ENCODE measurements around the gene PKNOX2. TPM values are rescaled to one million over a fixed set of nuclear protein-coding genes. Genes with fewer than 3 reads are reported as not detected.
A peak's percentile ranks its signal among the peaks of the same experiment; 100 is the strongest.

PKNOX2 gene
- total and polyA plus RNA-seq, 4 donors: 0.14 to 0.29 (median 0.24) TPM

- TF ChIP-seq NR2F2 (IDR thresholded peaks at IDR 0.05) (no peak), RXRA (IDR thresholded peaks at IDR 0.05) (peak in 1 of 2 donors; percentile 35), HNF4A (conservative IDR thresholded peaks at IDR 0.05) (peak in 1 of 2 donors; percentile 8)
- Histone ChIP-seq H3K4me3 (ENCODE audit: low read depth in 1 of 3, low read length in 3 of 3) (no peak overlapping the region), H3K36me3 (ENCODE audit: control insufficient read depth in 4 of 4, insufficient read depth in 3 of 4, low read depth in 1 of 4, low read length in 3 of 4) (no peaks in the 10 kb centered on the region), H3K27ac (ENCODE audit: low read depth in 1 of 2, low read length in 2 of 2) (no peak overlapping the region), H3K4me1 (ENCODE audit: control insufficient read depth in 4 of 4, insufficient read depth in 4 of 4, low read length in 3 of 4) (peaks cover 0 to 10% (median 5%) of the 10 kb centered on the region in 4 donors), H3K9ac (ENCODE audit: low read depth in 1 of 2, low read length in 2 of 2) (no peak overlapping the region), H3K27me3 (ENCODE audit: control insufficient read depth in 4 of 4, insufficient read depth in 4 of 4, low read length in 3 of 4) (no peaks in the 10 kb centered on the region), H3K9me3 (ENCODE audit: control insufficient read depth in 4 of 4, low read length in 3 of 4) (peaks cover 0 to 5% (median 1%) of the 10 kb centered on the region in 4 donors)
- 70% methylated on average over 5 of the region's 5 CpGs for WGBS
- DNase-seq (ENCODE audit: low spot score): no peak
Measured at GRCh38 chr11:125235071-125235471, 70.5 kb downstream of the PKNOX2 start.

DNA sequence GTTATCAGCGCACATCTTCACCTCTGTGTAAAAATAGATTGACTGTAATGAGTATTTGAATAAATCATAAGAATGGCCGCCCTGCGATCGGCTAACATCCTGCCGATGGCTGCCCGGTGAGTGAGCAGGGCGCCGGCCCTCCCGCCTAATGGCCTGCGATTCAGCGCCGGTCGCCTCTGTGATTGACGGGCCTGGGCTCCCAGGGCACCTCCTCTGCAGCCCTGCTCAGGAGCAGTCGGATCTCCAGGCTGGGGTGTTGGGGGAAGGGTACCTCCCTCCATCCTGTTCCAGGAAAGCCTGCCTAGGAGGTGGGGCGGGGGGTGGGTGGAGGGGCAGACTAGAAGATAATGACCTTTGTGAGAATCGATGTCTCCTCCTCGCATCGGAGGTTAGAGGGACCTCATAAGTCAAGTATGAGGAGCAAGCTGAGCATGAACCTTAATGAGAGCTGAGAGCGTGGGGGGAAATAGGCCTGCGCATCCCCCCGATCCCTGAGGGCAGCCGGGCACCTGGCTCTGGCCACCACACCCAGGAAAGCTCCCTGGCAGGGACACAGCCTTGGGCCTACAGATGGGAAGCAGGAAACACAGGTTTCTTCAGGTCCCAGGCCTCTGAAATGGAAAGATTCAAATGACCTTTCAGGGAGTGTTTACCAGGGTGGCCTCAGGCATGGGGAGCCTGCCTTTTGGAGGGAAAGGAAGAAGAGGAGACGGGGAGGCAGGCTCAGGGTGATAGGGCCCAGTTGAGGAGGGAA, 71.7 kb downstream of the PKNOX2 start:
- Histone ChIP-seq H3K4me3 (ENCODE audit: low read depth in 1 of 3, low read length in 3 of 3) (no peak overlapping the region), H3K27me3 (ENCODE audit: control insufficient read depth in 4 of 4, insufficient read depth in 4 of 4, low read length in 3 of 4) (no peaks in the 10 kb centered on the region), H3K4me1 (ENCODE audit: control insufficient read depth in 4 of 4, insufficient read depth in 4 of 4, low read length in 3 of 4) (peaks cover 0 to 10% (median 5%) of the 10 kb centered on the region in 4 donors), H3K27ac (ENCODE audit: low read depth in 1 of 2, low read length in 2 of 2) (no peak overlapping the region), H3K9me3 (ENCODE audit: control insufficient read depth in 4 of 4, low read length in 3 of 4) (peaks cover 0 to 5% (median 1%) of the 10 kb centered on the region in 4 donors), H3K36me3 (ENCODE audit: control insufficient read depth in 4 of 4, insufficient read depth in 3 of 4, low read depth in 1 of 4, low read length in 3 of 4) (no peaks in the 10 kb centered on the region), H3K9ac (ENCODE audit: low read depth in 1 of 2, low read length in 2 of 2) (no peak overlapping the region)
- TF ChIP-seq FOXA2 (IDR thresholded peaks at IDR 0.05): no peak
- no peak for TF ChIP-seq YY1 (IDR thresholded peaks at IDR 0.05)
- 80% methylated on average over 24 of the region's 24 CpGs for WGBS
- no peak for DNase-seq (ENCODE audit: low spot score)

GRCh38 chr11:125239585-125240560, 75.3 kb downstream of the PKNOX2 start:
- Histone ChIP-seq H3K27me3 (ENCODE audit: control insufficient read depth in 4 of 4, insufficient read depth in 4 of 4, low read length in 3 of 4) (no peaks in the 10 kb centered on the region), H3K4me3 (ENCODE audit: low read depth in 1 of 3, low read length in 3 of 3) (no peak overlapping the region), H3K4me1 (ENCODE audit: control insufficient read depth in 4 of 4, insufficient read depth in 4 of 4, low read length in 3 of 4) (peaks cover 0 to 9% (median 4%) of the 10 kb centered on the region in 4 donors), H3K36me3 (ENCODE audit: control insufficient read depth in 4 of 4, insufficient read depth in 3 of 4, low read depth in 1 of 4, low read length in 3 of 4) (no peaks in the 10 kb centered on the region), H3K9me3 (ENCODE audit: control insufficient read depth in 4 of 4, low read length in 3 of 4) (peaks cover 0 to 5% (median 1%) of the 10 kb centered on the region in 4 donors), H3K9ac (ENCODE audit: low read depth in 1 of 2, low read length in 2 of 2) (no peak overlapping the region), H3K27ac (ENCODE audit: low read depth in 1 of 2, low read length in 2 of 2) (no peak overlapping the region)
- no peak for DNase-seq (ENCODE audit: low spot score)
- 59% methylated on average over 26 of the region's 26 CpGs for WGBS
- TF ChIP-seq SP1 (IDR thresholded peaks at IDR 0.05) (no peak), EGR1 (IDR thresholded peaks at IDR 0.05; ENCODE audit: low read depth in 2 of 2) (no peak)

- H3K4me3 ChIP-seq (ENCODE audit: low read depth in 1 of 3, low read length in 3 of 3): no peak overlapping the region
- no peaks in the 10 kb centered on the region for H3K27me3 ChIP-seq (ENCODE audit: control insufficient read depth in 4 of 4, insufficient read depth in 4 of 4, low read length in 3 of 4)
- WGBS: 76% methylated on average over 5 of the region's 5 CpGs
- H3K27ac ChIP-seq (ENCODE audit: low read depth in 1 of 2, low read length in 2 of 2): no peak overlapping the region
- no peaks in the 10 kb centered on the region for H3K4me1 ChIP-seq (ENCODE audit: control insufficient read depth in 4 of 4, insufficient read depth in 4 of 4, low read length in 3 of 4)
- TF ChIP-seq EGR1 (IDR thresholded peaks at IDR 0.05; ENCODE audit: low read depth in 2 of 2) (no peak), CTCF (IDR thresholded peaks at IDR 0.05; ENCODE audit: low read depth, low read length, missing input control) (no peak), ZBTB33 (IDR thresholded peaks at IDR 0.05) (no peak), HNF4A (conservative IDR thresholded peaks at IDR 0.05) (no peak), FOXA1 (IDR thresholded peaks at IDR 0.05) (no peak), ATF3 (IDR thresholded peaks at IDR 0.05) (no peak), SP1 (IDR thresholded peaks at IDR 0.05) (no peak), HNF4G (IDR thresholded peaks at IDR 0.05) (no peak), JUND (IDR thresholded peaks at IDR 0.05) (no peak)
- H3K9ac ChIP-seq (ENCODE audit: low read depth in 1 of 2, low read length in 2 of 2): no peak overlapping the region
- peaks cover 0 to 5% (median 1%) of the 10 kb centered on the region in 4 donors for H3K9me3 ChIP-seq (ENCODE audit: control insufficient read depth in 4 of 4, low read length in 3 of 4)
- no peak for DNase-seq (ENCODE audit: low spot score)
- no peaks in the 10 kb centered on the region for H3K36me3 ChIP-seq (ENCODE audit: control insufficient read depth in 4 of 4, insufficient read depth in 3 of 4, low read depth in 1 of 4, low read length in 3 of 4)
Measured at GRCh38 chr11:125241104-125241503, 76.6 kb downstream of the PKNOX2 start.
